ENCODE results near the gene KRR1.

DNA sequence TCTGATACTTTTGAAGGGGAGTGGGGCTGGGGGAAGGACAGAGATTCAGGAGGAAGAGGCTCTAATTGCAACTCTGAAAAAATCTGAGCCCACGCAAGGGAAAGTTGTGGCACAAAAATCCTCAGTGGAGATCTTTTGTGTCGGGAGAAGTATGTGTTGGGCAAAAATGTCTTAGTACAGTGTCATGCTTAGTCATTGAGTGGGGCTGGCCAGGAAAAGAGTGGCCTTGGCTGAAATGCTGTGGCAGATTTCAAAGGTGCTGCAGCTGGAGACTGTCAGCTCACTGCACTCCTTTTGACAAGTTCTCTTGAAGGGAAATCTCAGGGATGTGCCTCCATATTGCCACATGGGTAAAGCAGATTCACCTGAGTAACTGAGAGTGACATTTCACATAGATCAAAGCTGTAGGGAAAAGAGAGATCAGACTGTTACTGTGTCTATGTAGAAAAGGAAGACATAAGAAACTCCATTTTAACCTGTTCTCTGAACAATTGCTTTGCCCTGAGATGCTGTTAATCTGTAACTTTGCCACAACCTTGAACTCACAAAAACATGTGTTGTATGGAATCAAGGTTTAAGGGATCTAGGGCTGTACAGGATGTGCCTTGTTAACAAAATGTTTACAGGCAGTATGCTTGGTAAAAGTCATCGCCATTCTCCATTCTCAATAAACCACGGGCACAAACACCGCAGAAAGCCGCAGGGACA lies 66.8 kb downstream of the KRR1 start:
- TF ChIP-seq, protein P1, sequence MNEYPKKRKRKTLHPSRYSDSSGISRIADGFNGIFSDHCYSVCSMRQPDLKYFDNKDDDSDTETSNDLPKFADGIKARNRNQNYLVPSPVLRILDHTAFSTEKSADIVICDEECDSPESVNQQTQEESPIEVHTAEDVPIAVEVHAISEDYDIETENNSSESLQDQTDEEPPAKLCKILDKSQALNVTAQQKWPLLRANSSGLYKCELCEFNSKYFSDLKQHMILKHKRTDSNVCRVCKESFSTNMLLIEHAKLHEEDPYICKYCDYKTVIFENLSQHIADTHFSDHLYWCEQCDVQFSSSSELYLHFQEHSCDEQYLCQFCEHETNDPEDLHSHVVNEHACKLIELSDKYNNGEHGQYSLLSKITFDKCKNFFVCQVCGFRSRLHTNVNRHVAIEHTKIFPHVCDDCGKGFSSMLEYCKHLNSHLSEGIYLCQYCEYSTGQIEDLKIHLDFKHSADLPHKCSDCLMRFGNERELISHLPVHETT (tag by site-specific recombination; IDR thresholded peaks at IDR 0.05): no peak
- TF ChIP-seq ZNF530 (tag by site-specific recombination; IDR thresholded peaks at IDR 0.05; ENCODE audit: low read depth) (no peak), RBAK (tag by site-specific recombination; IDR thresholded peaks at IDR 0.05) (no peak), ZNF792 (tag by site-specific recombination; IDR thresholded peaks at IDR 0.05) (no peak), ZNF10 (tag by site-specific recombination; IDR thresholded peaks at IDR 0.05) (no peak), ZNF433 (tag by site-specific recombination; IDR thresholded peaks at IDR 0.05; ENCODE audit: low read depth) (no peak)
- TF ChIP-seq, protein P2, sequence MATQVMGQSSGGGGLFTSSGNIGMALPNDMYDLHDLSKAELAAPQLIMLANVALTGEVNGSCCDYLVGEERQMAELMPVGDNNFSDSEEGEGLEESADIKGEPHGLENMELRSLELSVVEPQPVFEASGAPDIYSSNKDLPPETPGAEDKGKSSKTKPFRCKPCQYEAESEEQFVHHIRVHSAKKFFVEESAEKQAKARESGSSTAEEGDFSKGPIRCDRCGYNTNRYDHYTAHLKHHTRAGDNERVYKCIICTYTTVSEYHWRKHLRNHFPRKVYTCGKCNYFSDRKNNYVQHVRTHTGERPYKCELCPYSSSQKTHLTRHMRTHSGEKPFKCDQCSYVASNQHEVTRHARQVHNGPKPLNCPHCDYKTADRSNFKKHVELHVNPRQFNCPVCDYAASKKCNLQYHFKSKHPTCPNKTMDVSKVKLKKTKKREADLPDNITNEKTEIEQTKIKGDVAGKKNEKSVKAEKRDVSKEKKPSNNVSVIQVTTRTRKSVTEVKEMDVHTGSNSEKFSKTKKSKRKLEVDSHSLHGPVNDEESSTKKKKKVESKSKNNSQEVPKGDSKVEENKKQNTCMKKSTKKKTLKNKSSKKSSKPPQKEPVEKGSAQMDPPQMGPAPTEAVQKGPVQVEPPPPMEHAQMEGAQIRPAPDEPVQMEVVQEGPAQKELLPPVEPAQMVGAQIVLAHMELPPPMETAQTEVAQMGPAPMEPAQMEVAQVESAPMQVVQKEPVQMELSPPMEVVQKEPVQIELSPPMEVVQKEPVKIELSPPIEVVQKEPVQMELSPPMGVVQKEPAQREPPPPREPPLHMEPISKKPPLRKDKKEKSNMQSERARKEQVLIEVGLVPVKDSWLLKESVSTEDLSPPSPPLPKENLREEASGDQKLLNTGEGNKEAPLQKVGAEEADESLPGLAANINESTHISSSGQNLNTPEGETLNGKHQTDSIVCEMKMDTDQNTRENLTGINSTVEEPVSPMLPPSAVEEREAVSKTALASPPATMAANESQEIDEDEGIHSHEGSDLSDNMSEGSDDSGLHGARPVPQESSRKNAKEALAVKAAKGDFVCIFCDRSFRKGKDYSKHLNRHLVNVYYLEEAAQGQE (tag by site-specific recombination; IDR thresholded peaks at IDR 0.05): no peak
- TF ChIP-seq, protein P3, sequence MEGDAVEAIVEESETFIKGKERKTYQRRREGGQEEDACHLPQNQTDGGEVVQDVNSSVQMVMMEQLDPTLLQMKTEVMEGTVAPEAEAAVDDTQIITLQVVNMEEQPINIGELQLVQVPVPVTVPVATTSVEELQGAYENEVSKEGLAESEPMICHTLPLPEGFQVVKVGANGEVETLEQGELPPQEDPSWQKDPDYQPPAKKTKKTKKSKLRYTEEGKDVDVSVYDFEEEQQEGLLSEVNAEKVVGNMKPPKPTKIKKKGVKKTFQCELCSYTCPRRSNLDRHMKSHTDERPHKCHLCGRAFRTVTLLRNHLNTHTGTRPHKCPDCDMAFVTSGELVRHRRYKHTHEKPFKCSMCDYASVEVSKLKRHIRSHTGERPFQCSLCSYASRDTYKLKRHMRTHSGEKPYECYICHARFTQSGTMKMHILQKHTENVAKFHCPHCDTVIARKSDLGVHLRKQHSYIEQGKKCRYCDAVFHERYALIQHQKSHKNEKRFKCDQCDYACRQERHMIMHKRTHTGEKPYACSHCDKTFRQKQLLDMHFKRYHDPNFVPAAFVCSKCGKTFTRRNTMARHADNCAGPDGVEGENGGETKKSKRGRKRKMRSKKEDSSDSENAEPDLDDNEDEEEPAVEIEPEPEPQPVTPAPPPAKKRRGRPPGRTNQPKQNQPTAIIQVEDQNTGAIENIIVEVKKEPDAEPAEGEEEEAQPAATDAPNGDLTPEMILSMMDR (tag by site-specific recombination; IDR thresholded peaks at IDR 0.05): no peak
